GM19455 (cell line): Measurements from ENCODE around the gene NCOA3.
A peak's percentile ranks its signal among the peaks of the same experiment; 100 is the strongest.
"Not testable (repeated sequence)": the region's sequence is repeated elsewhere in the genome, so short reads cannot be mapped to it uniquely, and the experiment has no call there.

Experiments
- ATAC-seq: cut with Tn5 transposase; IDR thresholded peaks from one replicate; pipeline ENCODE4 v1.9.1; 2021; ENCODE audit not compliant: unreplicated experiment

NCOA3 gene

GRCh38 chr20:47501482-47502270 lies at the start of gene NCOA3:
NCOA3 (plus strand) TSS chr20:47501887; CDS start chr20:47622248, 120,361 bp downstream.
- ATAC-seq, result peak; percentile 69

- ATAC-seq, result no peak
These were observed 48.9 kb upstream of the NCOA3 start for GRCh38 chr20:47452736-47453161.

GRCh38 chr20:47453167-47453782 lies 48.4 kb upstream of the NCOA3 start:
- no peak for ATAC-seq

- no peak for ATAC-seq
These were observed 47.2 kb upstream of the NCOA3 start for GRCh38 chr20:47454298-47455132.

GRCh38 chr20:47455133-47456040 lies 46.3 kb upstream of the NCOA3 start:
- ATAC-seq, result no peak

- no peak for ATAC-seq
These were observed 45.6 kb upstream of the NCOA3 start for GRCh38 chr20:47456041-47456537.

- ATAC-seq, result no peak
These were observed 44.5 kb upstream of the NCOA3 start for GRCh38 chr20:47456952-47457724.

GRCh38 chr20:47458280-47459050 lies 43.2 kb upstream of the NCOA3 start:
- not testable (repeated sequence) for ATAC-seq

- ATAC-seq, result no peak
These were observed 42.2 kb upstream of the NCOA3 start for GRCh38 chr20:47459344-47460073.

- ATAC-seq, result not testable (repeated sequence)
These were observed 41.0 kb upstream of the NCOA3 start for GRCh38 chr20:47460761-47461112.

- no peak for ATAC-seq
These were observed 40.5 kb upstream of the NCOA3 start for GRCh38 chr20:47461120-47461685.

- not testable (repeated sequence) for ATAC-seq
These were observed 39.8 kb upstream of the NCOA3 start for GRCh38 chr20:47461906-47462305.

- ATAC-seq, result no peak
These were observed 37.1 kb upstream of the NCOA3 start for GRCh38 chr20:47464380-47465101.

GRCh38 chr20:47465335-47466090 lies 36.2 kb upstream of the NCOA3 start:
- ATAC-seq, result no peak

GRCh38 chr20:47466213-47466612 lies 35.5 kb upstream of the NCOA3 start:
- ATAC-seq, result no peak

GRCh38 chr20:47466704-47467459 lies 34.8 kb upstream of the NCOA3 start:
- ATAC-seq, result no peak
